Measurements from ENCODE around the gene ASAP2. TPM values are rescaled to one million over a fixed set of nuclear protein-coding genes. Genes with fewer than 3 reads are reported as not detected.

ASAP2 gene
- polyA plus RNA-seq, 1 experiment: 30.0 TPM

- DNase-seq (ENCODE audit: low read depth, low spot score): no peak
- Histone ChIP-seq H3K27me3 (ENCODE audit: control insufficient read depth, insufficient read depth, low read length) (no peaks in the 10 kb centered on the region), H3K4me3 (ENCODE audit: low read depth, low read length) (no peak overlapping the region), H3K9me3 (ENCODE audit: control insufficient read depth, insufficient read depth, low read length) (no peaks in the 10 kb centered on the region), H3K27ac (ENCODE audit: low read depth, low read length) (no peak overlapping the region)
- TF ChIP-seq, protein P1, sequence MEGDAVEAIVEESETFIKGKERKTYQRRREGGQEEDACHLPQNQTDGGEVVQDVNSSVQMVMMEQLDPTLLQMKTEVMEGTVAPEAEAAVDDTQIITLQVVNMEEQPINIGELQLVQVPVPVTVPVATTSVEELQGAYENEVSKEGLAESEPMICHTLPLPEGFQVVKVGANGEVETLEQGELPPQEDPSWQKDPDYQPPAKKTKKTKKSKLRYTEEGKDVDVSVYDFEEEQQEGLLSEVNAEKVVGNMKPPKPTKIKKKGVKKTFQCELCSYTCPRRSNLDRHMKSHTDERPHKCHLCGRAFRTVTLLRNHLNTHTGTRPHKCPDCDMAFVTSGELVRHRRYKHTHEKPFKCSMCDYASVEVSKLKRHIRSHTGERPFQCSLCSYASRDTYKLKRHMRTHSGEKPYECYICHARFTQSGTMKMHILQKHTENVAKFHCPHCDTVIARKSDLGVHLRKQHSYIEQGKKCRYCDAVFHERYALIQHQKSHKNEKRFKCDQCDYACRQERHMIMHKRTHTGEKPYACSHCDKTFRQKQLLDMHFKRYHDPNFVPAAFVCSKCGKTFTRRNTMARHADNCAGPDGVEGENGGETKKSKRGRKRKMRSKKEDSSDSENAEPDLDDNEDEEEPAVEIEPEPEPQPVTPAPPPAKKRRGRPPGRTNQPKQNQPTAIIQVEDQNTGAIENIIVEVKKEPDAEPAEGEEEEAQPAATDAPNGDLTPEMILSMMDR (IDR thresholded peaks at IDR 0.05; ENCODE audit: low read depth, low read length): no peak
- ChIA-PET CTCF (interaction anchor here (0.6 to 3.6 kb wide), 2 partner anchors 17 to 564 kb away, joined by 3 to 18 read pairs; no protein-coding TSS in a partner anchor), POLR2A (no interaction called here)
Observed at GRCh38 chr2:9388199-9388681, 181.6 kb downstream of the ASAP2 start.

GRCh38 chr2:9388950-9389911 is 182.6 kb downstream of the ASAP2 start:
- H3K27ac ChIP-seq (ENCODE audit: low read depth, low read length): no peak overlapping the region
- CTCF ChIA-PET: no interaction called here
- DNase-seq (ENCODE audit: low read depth, low spot score): no peak
- no peaks in the 10 kb centered on the region for H3K9me3 ChIP-seq (ENCODE audit: control insufficient read depth, insufficient read depth, low read length)
- H3K4me3 ChIP-seq (ENCODE audit: low read depth, low read length): no peak overlapping the region
- TF ChIP-seq, protein P1 (IDR thresholded peaks at IDR 0.05; ENCODE audit: low read depth, low read length): no peak
- POLR2A ChIA-PET: no interaction called here
- no peaks in the 10 kb centered on the region for H3K27me3 ChIP-seq (ENCODE audit: control insufficient read depth, insufficient read depth, low read length)

DNA sequence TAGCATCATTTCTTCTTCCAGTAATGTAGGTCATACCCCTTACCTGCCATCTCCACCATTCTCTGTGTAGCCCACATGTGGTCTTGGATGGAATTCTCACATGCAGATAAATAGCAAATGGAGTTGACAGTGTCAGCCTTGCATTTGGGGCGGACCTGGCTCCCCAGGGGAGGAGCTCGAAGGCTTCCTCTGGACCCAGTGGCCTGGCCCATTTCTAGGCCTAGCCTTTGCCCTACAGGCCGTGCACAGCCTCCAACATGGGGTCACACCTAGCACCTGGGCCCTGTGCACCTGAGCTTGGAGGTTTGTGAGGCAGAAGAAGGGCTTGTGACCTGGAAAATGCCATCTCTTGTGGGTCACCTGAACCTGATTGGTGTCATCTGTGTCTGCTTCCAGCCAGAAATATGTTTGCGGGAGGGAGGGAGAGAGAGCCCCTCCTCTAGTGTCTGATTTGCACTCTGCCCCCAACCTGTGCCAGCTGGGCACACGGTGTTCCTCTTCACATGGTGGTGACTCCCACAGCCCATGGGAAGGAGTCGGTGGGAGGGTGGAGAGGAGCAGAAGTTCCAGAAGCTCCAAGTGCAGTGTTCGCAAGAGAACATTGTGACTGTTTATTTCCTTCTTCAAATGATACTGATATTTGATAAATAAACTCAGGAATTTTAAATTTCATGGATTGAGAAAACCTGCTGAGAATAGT is 183.7 kb downstream of the ASAP2 start:
- Histone ChIP-seq H3K9me3 (ENCODE audit: control insufficient read depth, insufficient read depth, low read length) (no peaks in the 10 kb centered on the region), H3K27me3 (ENCODE audit: control insufficient read depth, insufficient read depth, low read length) (no peaks in the 10 kb centered on the region), H3K27ac (ENCODE audit: low read depth, low read length) (no peak overlapping the region), H3K4me3 (ENCODE audit: low read depth, low read length) (no peak overlapping the region)
- ChIA-PET CTCF (no interaction called here), POLR2A (no interaction called here)
- TF ChIP-seq, protein P1 (IDR thresholded peaks at IDR 0.05; ENCODE audit: low read depth, low read length): no peak
- no peak for DNase-seq (ENCODE audit: low read depth, low spot score)

GRCh38 chr2:9390991-9391390 is 184.4 kb downstream of the ASAP2 start:
- no peak overlapping the region for H3K27ac ChIP-seq (ENCODE audit: low read depth, low read length)
- no peak overlapping the region for H3K4me3 ChIP-seq (ENCODE audit: low read depth, low read length)
- no peaks in the 10 kb centered on the region for H3K9me3 ChIP-seq (ENCODE audit: control insufficient read depth, insufficient read depth, low read length)
- no peak for DNase-seq (ENCODE audit: low read depth, low spot score)
- ChIA-PET POLR2A (no interaction called here), CTCF (no interaction called here)
- H3K27me3 ChIP-seq (ENCODE audit: control insufficient read depth, insufficient read depth, low read length): no peaks in the 10 kb centered on the region
- TF ChIP-seq, protein P1 (IDR thresholded peaks at IDR 0.05; ENCODE audit: low read depth, low read length): no peak
